ENCODE measurements around the gene MEAF6. TPM values are rescaled to one million over a fixed set of nuclear protein-coding genes. Genes with fewer than 3 reads are reported as not detected.

The MEAF6 gene
- total RNA-seq (10 to 100 TPM; 27.8 to 59.9 (median 38.0) TPM), polyA plus RNA-seq (10 to 100 TPM; 33.8 to 34.0 TPM)
- long read RNA-seq, donor 1, transcript MEAF6-206 (8 exons, 1,408 nt) = major isoform, 15 of 34 reads
- long read RNA-seq, donor 1, transcript MEAF6-201 (7 exons, 1,525 nt) = minor isoform, 13 of 34 reads
- long read RNA-seq, donor 1, partial matches to known transcripts = 0 of 34 reads
- long read RNA-seq, donor 1, other reads (novel, unspliced or antisense) = 1 of 34 reads
- long read RNA-seq, donor 2, transcript MEAF6-206 (8 exons, 1,408 nt) = minor isoform, 12 of 36 reads
- long read RNA-seq, donor 2, transcript MEAF6-204 (8 exons, 2,147 nt) = minor isoform, 5 of 36 reads
- long read RNA-seq, donor 2, transcript MEAF6-201 (7 exons, 1,525 nt) = major isoform, 14 of 36 reads
- long read RNA-seq, donor 2, partial matches to known transcripts = 0 of 36 reads
- long read RNA-seq, donor 2, other reads (novel, unspliced or antisense) = 1 of 36 reads
- long read RNA-seq, donor 3, transcript MEAF6-206 (8 exons, 1,408 nt) = minor isoform, 28 of 82 reads
- long read RNA-seq, donor 3, transcript MEAF6-204 (8 exons, 2,147 nt) = minor isoform, 8 of 82 reads
- long read RNA-seq, donor 3, transcript MEAF6-201 (7 exons, 1,525 nt) = major isoform, 35 of 82 reads
- long read RNA-seq, donor 3, transcript MEAF6-208 (9 exons, 1,351 nt) = minor isoform, 5 of 82 reads
- long read RNA-seq, donor 3, partial matches to known transcripts = 1 of 82 reads
- long read RNA-seq, donor 3, other reads (novel, unspliced or antisense) = 2 of 82 reads

DNA sequence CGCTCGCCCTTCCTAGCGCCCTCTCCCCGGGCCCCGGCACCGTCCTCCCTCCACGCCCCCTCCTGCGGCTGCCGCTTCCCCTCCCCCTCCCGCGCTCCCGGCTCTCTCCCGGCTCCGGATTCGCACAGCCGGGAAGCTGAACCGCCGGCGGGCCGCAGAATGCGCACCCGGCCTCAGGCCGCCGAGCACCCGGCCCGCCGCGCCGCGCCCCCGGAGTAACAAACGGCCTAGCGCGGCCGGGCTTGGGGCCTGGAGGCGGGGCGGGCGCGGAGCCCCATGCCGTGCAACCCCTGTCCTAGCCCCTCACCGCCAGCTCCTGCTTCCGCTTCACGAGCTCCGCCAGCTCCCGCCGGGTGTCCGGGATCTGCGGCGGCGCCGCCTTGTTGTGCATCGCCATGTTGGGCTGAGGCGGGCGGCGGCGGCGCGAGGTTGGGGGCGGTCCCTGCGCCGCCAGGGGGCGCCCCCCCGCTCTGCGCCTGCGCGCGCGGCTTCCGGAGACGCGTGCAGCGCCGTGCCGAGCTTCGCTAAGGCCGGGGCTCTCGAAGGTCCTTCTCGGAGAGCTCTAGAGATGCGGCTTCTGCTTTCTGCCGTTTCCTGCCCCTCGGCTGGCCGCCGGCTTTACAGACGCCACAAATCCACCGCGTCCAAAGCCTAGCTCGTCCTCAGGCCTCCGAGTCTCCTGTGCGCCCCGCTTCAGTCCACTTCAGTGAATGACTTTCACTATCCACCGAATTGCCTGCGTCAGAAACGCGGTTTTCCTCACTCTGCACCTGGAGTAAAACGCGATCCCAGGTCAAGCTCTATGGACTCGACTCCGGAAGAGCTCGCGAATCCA lies at the start of gene MEAF6:
TSS of gene MEAF6 (minus strand) at position 417 of the 835 bp plus-strand sequence. CDS start at position 397, 20 bp downstream.
- H3K4me1 ChIP-seq = peaks cover 6 to 30% (median 20%) of the 10 kb centered on the region in 9 donors
- intact Hi-C loops (cut with DNase I) = loop anchor here in 2 of 10 donors (2.0 to 10.0 kb wide), 2 partner anchors 40 to 80 kb away; partner anchors contain the start of genes GNL2 (in 2 of the 2) and SNIP1 (in 1 of the 2)
- 0 to 1% methylated on average over 80 to 100 of the region's 100 CpGs for WGBS, 2 donors
- H3K27ac ChIP-seq = peak within 1 kb of the TSS; percentile 69 to 99 (median 96)
- H3K9me3 ChIP-seq = no peaks in the 10 kb centered on the region
- TF ChIP-seq, protein P1, sequence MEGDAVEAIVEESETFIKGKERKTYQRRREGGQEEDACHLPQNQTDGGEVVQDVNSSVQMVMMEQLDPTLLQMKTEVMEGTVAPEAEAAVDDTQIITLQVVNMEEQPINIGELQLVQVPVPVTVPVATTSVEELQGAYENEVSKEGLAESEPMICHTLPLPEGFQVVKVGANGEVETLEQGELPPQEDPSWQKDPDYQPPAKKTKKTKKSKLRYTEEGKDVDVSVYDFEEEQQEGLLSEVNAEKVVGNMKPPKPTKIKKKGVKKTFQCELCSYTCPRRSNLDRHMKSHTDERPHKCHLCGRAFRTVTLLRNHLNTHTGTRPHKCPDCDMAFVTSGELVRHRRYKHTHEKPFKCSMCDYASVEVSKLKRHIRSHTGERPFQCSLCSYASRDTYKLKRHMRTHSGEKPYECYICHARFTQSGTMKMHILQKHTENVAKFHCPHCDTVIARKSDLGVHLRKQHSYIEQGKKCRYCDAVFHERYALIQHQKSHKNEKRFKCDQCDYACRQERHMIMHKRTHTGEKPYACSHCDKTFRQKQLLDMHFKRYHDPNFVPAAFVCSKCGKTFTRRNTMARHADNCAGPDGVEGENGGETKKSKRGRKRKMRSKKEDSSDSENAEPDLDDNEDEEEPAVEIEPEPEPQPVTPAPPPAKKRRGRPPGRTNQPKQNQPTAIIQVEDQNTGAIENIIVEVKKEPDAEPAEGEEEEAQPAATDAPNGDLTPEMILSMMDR (IDR thresholded peaks at IDR 0.05) = peak; percentile 53 to 92 (median 77)
- peaks cover 0 to under 1% (median 0%) of the 10 kb centered on the region in 7 donors for H3K27me3 ChIP-seq
- H3K4me3 ChIP-seq = peak within 1 kb of the TSS; percentile 59 to 96 (median 83)
- DNase-seq (peak; percentile 80 to 88), ATAC-seq (peak; percentile 97 to 99 (median 99))
- H3K36me3 ChIP-seq = peaks cover 0 to 36% (median 0%) of the 10 kb centered on the region in 9 donors

- intact Hi-C loops (cut with DNase I) = no loop called here
- Histone ChIP-seq H3K4me3 (no peak overlapping the region), H3K9me3 (no peaks in the 10 kb centered on the region), H3K27ac (no peak overlapping the region), H3K36me3 (peaks cover 0 to 61% (median 30%) of the 10 kb centered on the region in 9 donors), H3K4me1 (no peaks in the 10 kb centered on the region), H3K27me3 (no peaks in the 10 kb centered on the region)
- DNase-seq (no peak), ATAC-seq (no peak)
- 86 to 96% methylated on average over 1 of the region's 1 CpG for WGBS, 2 donors
- TF ChIP-seq, protein P1 (IDR thresholded peaks at IDR 0.05) = no peak
These were observed 48.4 kb upstream of the MEAF6 start for GRCh38 chr1:37562984-37563383.

- peaks cover 0 to 14% (median 7%) of the 10 kb centered on the region in 9 donors for H3K4me1 ChIP-seq
- DNase-seq (no peak), ATAC-seq (no peak)
- TF ChIP-seq, protein P1 (IDR thresholded peaks at IDR 0.05) = peak in 6 of 9 donors; percentile 15 to 46 (median 29)
- whole genome bisulfite sequencing, 2 donors = 93 to 94% methylated on average over 21 of the region's 21 CpGs
- no peak overlapping the region for H3K27ac ChIP-seq
- intact Hi-C loops (cut with DNase I) = no loop called here
- H3K9me3 ChIP-seq = no peaks in the 10 kb centered on the region
- peaks cover 0 to 45% (median 15%) of the 10 kb centered on the region in 9 donors for H3K36me3 ChIP-seq
- no peaks in the 10 kb centered on the region for H3K27me3 ChIP-seq
- no peak overlapping the region for H3K4me3 ChIP-seq
These were observed 46.9 kb upstream of the MEAF6 start for GRCh38 chr1:37561133-37562132.
